Islet of Langerhans (tissue), 1 donor: Measurements from ENCODE around the gene TNP2.

Experiments
- FAIRE-seq: peaks from one replicate; lab custom pipeline; 2011; peaks lifted over from hg19 to GRCh38; lab: Jason Lieb, UNC

TNP2 gene

DNA sequence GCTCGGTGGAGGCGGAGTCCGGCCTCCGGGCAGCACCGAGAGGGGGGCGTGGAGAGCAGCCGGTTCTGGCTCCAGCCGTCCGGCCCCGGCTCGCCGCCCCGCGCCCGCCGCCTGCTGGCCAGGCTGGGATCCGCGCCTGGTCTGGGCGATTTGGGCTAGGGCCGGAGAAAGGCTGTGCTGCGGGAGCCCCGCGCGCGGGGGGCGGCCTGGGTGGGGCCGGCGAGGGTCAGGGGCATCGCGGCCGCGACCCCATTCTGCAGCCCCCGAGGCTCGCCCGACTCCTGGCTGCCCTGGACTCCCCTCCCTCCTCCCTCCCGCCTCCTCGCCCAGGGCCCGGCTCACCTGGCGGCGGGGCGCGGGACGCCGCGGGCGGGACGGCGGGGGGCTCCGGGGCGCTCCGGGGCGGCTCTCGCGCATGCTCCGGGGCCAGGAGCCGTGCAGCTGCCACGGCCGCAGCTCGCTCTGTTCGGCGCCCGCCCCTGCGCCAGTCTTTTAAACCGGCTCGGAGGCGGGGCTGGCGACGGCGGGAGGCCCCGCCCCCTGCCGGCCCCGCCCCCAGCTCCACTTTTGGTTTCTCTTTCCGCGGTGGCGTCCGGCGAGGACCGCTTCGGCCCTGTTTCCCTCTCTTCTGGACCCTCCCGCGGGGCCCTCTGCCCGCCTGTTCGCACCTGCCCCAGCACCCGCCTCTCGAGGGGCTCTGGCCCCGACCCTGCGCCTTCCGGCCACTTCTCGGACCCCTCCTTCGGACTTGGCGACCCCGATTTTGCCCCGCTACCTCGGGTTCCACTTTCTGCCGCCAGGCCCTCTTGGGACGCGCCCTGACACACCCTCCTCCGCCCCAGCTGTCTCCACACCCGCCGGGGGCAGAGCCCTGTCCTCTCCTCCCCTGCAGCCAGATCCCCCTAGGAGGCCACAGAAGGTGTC lies 13.1 kb downstream of the TNP2 start, which contains the start of gene SOCS1:
Gene SOCS1, minus strand, starts transcription at position 468 of the 924 bp plus-strand sequence. CDS start 726 bp downstream, outside the sequence.
- no peak for FAIRE-seq

DNA sequence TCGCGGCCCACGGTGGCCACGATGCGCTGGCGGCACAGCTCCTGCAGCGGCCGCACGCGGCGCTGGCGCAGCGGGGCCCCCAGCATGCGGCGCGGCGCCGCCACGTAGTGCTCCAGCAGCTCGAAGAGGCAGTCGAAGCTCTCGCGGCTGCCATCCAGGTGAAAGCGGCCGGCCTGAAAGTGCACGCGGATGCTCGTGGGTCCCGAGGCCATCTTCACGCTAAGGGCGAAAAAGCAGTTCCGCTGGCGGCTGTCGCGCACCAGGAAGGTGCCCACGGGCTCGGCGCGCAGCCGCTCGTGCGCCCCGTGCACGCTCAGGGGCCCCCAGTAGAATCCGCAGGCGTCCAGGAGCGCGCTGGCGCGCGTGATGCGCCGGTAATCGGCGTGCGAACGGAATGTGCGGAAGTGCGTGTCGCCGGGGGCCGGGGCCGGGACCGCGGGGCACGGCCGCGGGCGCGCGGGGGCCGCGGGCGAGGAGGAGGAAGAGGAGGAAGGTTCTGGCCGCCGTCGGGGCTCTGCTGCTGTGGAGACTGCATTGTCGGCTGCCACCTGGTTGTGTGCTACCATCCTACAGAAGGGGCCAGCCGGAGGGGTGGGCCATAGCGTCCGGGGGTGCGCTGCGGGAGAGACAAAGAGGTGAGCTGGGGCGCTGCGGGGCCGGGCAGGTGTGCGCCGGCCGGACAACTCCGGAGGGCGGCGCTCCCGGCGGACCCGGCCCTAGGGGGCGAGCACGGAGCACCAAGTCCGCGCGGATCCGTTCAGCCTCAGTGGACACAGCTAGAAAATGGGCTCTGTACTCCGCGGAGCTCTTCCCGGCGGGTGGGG lies 14.0 kb downstream of the TNP2 start:
- FAIRE-seq: no peak

- FAIRE-seq: no peak
These were observed 14.9 kb downstream of the TNP2 start for GRCh38 chr16:11253995-11254912.

- FAIRE-seq: no peak
These were observed 15.8 kb downstream of the TNP2 start for GRCh38 chr16:11253009-11253994.

GRCh38 chr16:11252482-11252931 lies 16.6 kb downstream of the TNP2 start:
- no peak for FAIRE-seq

GRCh38 chr16:11251525-11252481 lies 17.3 kb downstream of the TNP2 start:
- no peak for FAIRE-seq

DNA sequence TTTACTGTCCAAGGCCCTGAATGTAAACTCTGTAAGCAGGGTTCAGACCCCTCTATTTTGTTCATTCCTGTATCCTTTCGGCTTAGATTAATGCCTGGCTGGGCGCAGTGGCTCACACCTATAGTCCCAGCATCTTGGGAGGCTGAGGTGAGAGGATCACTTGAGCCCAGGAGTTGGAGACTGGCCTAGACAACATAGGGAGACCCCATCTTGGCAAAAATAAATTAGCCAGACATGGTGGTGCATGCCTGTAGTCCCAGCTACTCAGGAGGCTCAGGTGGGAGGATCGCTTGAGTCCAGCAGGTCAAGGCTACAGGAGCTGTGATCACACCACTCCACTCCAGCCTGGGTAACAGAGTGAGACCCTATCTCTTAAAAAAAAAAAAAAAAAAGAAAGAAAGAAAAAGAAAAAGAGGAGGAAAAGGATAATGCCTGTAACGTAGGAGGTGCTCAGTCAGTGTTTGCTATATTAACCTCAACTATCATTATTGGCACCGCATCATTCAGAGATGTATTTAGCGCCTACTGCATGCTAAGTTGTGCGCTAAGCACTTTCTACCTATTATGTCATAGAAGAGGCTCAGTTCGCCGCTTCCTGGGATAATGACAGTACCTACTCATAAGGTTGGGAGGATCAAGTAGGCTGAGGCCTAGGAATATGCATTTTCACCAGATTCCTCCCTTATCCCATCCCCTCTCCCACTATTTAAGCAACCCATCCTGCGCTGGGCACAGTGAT lies 18.2 kb downstream of the TNP2 start:
- FAIRE-seq: no peak

DNA sequence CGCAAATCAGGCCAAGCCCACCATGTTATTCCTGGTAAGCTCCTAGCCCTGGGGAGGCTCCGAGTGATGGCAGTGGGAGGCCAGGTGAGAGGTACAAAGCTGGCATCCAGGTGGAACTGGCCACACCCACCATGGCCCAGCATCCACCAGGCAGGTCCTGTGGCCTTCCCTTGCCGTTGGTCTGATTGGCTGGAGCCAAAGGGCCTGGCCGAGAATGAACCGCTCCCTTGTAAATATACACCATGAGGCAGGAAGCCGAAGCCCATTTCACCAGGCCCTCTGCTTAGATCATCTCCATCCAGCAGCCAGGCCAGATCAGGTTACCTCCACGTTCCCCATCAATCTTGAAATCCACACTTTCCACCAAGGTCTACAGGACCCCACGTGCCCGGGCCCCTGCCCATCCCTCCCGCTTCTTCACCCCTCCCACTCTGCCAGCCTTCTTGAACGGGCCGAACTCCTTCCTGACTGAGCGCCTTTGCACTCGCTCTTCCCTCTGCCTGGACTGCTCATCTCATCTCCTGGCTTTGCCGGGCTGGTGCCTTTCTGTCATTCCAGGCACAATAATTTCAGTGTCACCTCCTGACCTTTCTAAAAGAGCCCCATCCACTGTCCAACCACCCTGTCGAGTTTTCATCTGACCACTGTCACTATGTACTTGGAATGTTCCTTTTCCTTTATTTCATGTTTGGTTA lies 18.9 kb downstream of the TNP2 start:
- no peak for FAIRE-seq

GRCh38 chr16:11249233-11250061 lies 19.7 kb downstream of the TNP2 start:
- no peak for FAIRE-seq

GRCh38 chr16:11248133-11248532 lies 21.0 kb downstream of the TNP2 start:
- no peak for FAIRE-seq

DNA sequence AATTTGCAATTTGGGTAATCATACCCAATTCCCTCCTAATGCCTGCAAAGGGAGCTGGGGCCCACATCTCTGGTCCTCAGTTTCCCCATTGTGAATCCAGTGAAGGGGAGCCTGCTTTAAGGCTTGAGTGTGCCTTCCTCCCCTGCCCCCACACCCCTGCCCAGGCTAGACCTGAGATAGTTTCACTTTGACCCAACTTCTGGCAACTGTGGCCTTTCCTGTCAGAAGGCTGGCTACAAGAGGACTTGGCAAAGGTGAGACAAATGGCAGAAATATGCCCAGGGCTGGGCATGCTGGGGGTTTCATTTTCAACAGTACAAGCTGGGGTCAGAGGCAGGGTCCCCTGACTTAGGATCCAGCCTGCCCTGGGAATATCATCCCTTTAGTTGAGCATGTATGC lies 23.1 kb downstream of the TNP2 start:
- FAIRE-seq: no peak

DNA sequence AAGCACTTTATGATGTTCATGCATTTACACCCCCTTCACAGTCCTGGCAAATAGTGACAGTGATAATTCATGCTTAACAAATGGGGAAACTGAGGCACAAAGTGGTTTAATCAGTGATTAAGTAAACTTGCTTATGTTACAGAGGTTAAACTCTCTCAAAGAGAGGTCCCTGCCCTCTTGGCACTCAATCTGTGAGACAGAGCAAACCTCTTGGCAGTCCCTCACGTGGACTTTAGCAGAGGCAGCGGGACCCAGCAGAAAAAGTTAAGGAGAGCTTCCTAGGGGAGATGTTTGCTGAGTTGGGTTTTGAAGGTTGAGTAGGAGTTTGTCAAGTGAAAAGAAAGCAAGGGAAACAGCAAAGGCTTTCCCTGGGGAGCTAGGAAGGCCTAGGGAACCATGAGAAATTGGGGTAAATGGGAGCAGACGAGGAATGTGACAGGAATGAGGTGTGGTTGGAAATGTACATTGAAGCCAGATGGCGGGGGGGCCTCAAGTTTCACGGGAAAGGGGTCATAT lies 23.8 kb downstream of the TNP2 start:
- no peak for FAIRE-seq

GRCh38 chr16:11242658-11243057 lies 26.5 kb downstream of the TNP2 start:
- FAIRE-seq: no peak

- FAIRE-seq: no peak
These were observed 27.5 kb downstream of the TNP2 start for GRCh38 chr16:11241480-11242204.

- no peak for FAIRE-seq
These were observed 28.3 kb downstream of the TNP2 start for GRCh38 chr16:11240636-11241473.
